ENCODE measurements around the gene HLA-G.

Gene HLA-G

GRCh38 chr6:29814379-29815117 lies 13.1 kb upstream of the HLA-G start:
- ChIA-PET CTCF (interaction anchor here (0.6 kb wide), 1 partner anchor 116 kb away, joined by 4 read pairs; no protein-coding TSS in a partner anchor), POLR2A (no interaction called here)
- TF ChIP-seq TARDBP (IDR thresholded peaks at IDR 0.05) (no peak), BHLHE40 (IDR thresholded peaks at IDR 0.05; ENCODE audit: borderline replicate concordance) (no peak), NFRKB (IDR thresholded peaks at IDR 0.05) (no peak), HDGF (IDR thresholded peaks at IDR 0.05; ENCODE audit: borderline replicate concordance) (no peak), SP1 (IDR thresholded peaks at IDR 0.05) (no peak), PKNOX1 (IDR thresholded peaks at IDR 0.05) (no peak), LEF1 (IDR thresholded peaks at IDR 0.05; ENCODE audit: borderline replicate concordance) (no peak), ZNF384 (IDR thresholded peaks at IDR 0.05) (no peak), ELF4 (IDR thresholded peaks at IDR 0.05) (no peak)
- DNase-seq (ENCODE audit: extremely low spot score) = no peak

- no peak for DNase-seq (ENCODE audit: extremely low spot score)
- CTCF ChIA-PET = interaction anchor here (0.6 kb wide), 1 partner anchor 116 kb away, joined by 4 read pairs; no protein-coding TSS in a partner anchor
- POLR2A ChIA-PET = no interaction called here
- no peak for TF ChIP-seq NFRKB (IDR thresholded peaks at IDR 0.05)
- TF ChIP-seq PKNOX1 (IDR thresholded peaks at IDR 0.05) = no peak
- no peak for TF ChIP-seq SUZ12 (IDR thresholded peaks at IDR 0.05)
- TF ChIP-seq LEF1 (IDR thresholded peaks at IDR 0.05; ENCODE audit: borderline replicate concordance) = no peak
- no peak for TF ChIP-seq HDGF (IDR thresholded peaks at IDR 0.05; ENCODE audit: borderline replicate concordance)
- no peak for TF ChIP-seq FOXK2 (IDR thresholded peaks at IDR 0.05)
- no peak for TF ChIP-seq ZNF384 (IDR thresholded peaks at IDR 0.05)
- TF ChIP-seq SP1 (IDR thresholded peaks at IDR 0.05) = no peak
- TF ChIP-seq CTBP1 (IDR thresholded peaks at IDR 0.05; ENCODE audit: borderline replicate concordance) = no peak
- TF ChIP-seq ELF4 (IDR thresholded peaks at IDR 0.05) = no peak
- no peak for TF ChIP-seq FOXA1 (IDR thresholded peaks at IDR 0.05)
- TF ChIP-seq L3MBTL2 (conservative IDR thresholded peaks at IDR 0.05) = no peak
- TF ChIP-seq BHLHE40 (IDR thresholded peaks at IDR 0.05; ENCODE audit: borderline replicate concordance) = no peak
Observed at GRCh38 chr6:29815118-29815750, 12.4 kb upstream of the HLA-G start.

GRCh38 chr6:29816030-29816429 lies 11.6 kb upstream of the HLA-G start:
- no peak for TF ChIP-seq BHLHE40 (IDR thresholded peaks at IDR 0.05; ENCODE audit: borderline replicate concordance)
- TF ChIP-seq ELF4 (IDR thresholded peaks at IDR 0.05) = no peak
- TF ChIP-seq ZNF384 (IDR thresholded peaks at IDR 0.05) = no peak
- no peak for TF ChIP-seq FOXK2 (IDR thresholded peaks at IDR 0.05)
- no peak for TF ChIP-seq CTBP1 (IDR thresholded peaks at IDR 0.05; ENCODE audit: borderline replicate concordance)
- no peak for TF ChIP-seq FOXA1 (IDR thresholded peaks at IDR 0.05)
- TF ChIP-seq TARDBP (IDR thresholded peaks at IDR 0.05) = no peak
- TF ChIP-seq ARNT (IDR thresholded peaks at IDR 0.05) = no peak
- TF ChIP-seq PKNOX1 (IDR thresholded peaks at IDR 0.05) = no peak
- no peak for TF ChIP-seq L3MBTL2 (conservative IDR thresholded peaks at IDR 0.05)
- TF ChIP-seq SP1 (IDR thresholded peaks at IDR 0.05) = no peak
- no peak for TF ChIP-seq FOXM1 (IDR thresholded peaks at IDR 0.05; ENCODE audit: borderline replicate concordance)
- TF ChIP-seq HDGF (IDR thresholded peaks at IDR 0.05; ENCODE audit: borderline replicate concordance) = no peak
- no peak for TF ChIP-seq LEF1 (IDR thresholded peaks at IDR 0.05; ENCODE audit: borderline replicate concordance)
- no peak for TF ChIP-seq SUZ12 (IDR thresholded peaks at IDR 0.05)
- no peak for DNase-seq (ENCODE audit: extremely low spot score)
- CTCF ChIA-PET = no interaction called here
- POLR2A ChIA-PET = no interaction called here

- DNase-seq (ENCODE audit: extremely low spot score) = no peak
- ChIA-PET POLR2A (no interaction called here), CTCF (no interaction called here)
- TF ChIP-seq FOXA1 (IDR thresholded peaks at IDR 0.05) (no peak), SUZ12 (IDR thresholded peaks at IDR 0.05) (no peak), FOXM1 (IDR thresholded peaks at IDR 0.05; ENCODE audit: borderline replicate concordance) (no peak), HDGF (IDR thresholded peaks at IDR 0.05; ENCODE audit: borderline replicate concordance) (no peak), ARNT (IDR thresholded peaks at IDR 0.05) (no peak), PKNOX1 (IDR thresholded peaks at IDR 0.05) (no peak), TARDBP (IDR thresholded peaks at IDR 0.05) (no peak), LEF1 (IDR thresholded peaks at IDR 0.05; ENCODE audit: borderline replicate concordance) (no peak), ELF4 (IDR thresholded peaks at IDR 0.05) (no peak), BHLHE40 (IDR thresholded peaks at IDR 0.05; ENCODE audit: borderline replicate concordance) (no peak), L3MBTL2 (conservative IDR thresholded peaks at IDR 0.05) (no peak), ZNF384 (IDR thresholded peaks at IDR 0.05) (no peak), CTBP1 (IDR thresholded peaks at IDR 0.05; ENCODE audit: borderline replicate concordance) (no peak)
Observed at GRCh38 chr6:29818892-29819291, 8.7 kb upstream of the HLA-G start.

- ChIA-PET POLR2A (no interaction called here), CTCF (interaction anchor here (0.9 kb wide), 1 partner anchor 10 kb away, joined by 3 read pairs; no protein-coding TSS in a partner anchor)
- TF ChIP-seq FOXA1 (IDR thresholded peaks at IDR 0.05) (no peak), ZNF384 (IDR thresholded peaks at IDR 0.05) (no peak), PKNOX1 (IDR thresholded peaks at IDR 0.05) (no peak), FOXK2 (IDR thresholded peaks at IDR 0.05) (no peak), SP1 (IDR thresholded peaks at IDR 0.05) (no peak), TARDBP (IDR thresholded peaks at IDR 0.05) (no peak), HDGF (IDR thresholded peaks at IDR 0.05; ENCODE audit: borderline replicate concordance) (no peak), CTBP1 (IDR thresholded peaks at IDR 0.05; ENCODE audit: borderline replicate concordance) (no peak)
- no peak for DNase-seq (ENCODE audit: extremely low spot score)
Observed at GRCh38 chr6:29824144-29824543, 3.5 kb upstream of the HLA-G start.

Data from HEK293T (cell line).